ENCODE measurements around the gene CXXC4.
A peak's percentile ranks its signal among the peaks of the same experiment; 100 is the strongest.

CXXC4 gene

GRCh38 chr4:104494822-104495559 lies at the start of gene CXXC4:
Gene CXXC4 (minus strand): TSS chr4:104494894. CDS start chr4:104491802, 3,092 bp downstream.
- DNase-seq, result peak; percentile 91

- DNase-seq, result no peak
Observed at GRCh38 chr4:104533156-104533555, 38.5 kb upstream of the CXXC4 start.

- DNase-seq, result no peak
Observed at GRCh38 chr4:104532677-104533076, 38.0 kb upstream of the CXXC4 start.

- DNase-seq, result no peak
Observed at GRCh38 chr4:104531390-104531789, 36.7 kb upstream of the CXXC4 start.

GRCh38 chr4:104530426-104530825 lies 35.7 kb upstream of the CXXC4 start:
- no peak for DNase-seq

- DNase-seq, result no peak
Observed at GRCh38 chr4:104524591-104524990, 29.9 kb upstream of the CXXC4 start.

- DNase-seq, result no peak
Observed at GRCh38 chr4:104524026-104524425, 29.3 kb upstream of the CXXC4 start.

GRCh38 chr4:104519588-104519987 lies 24.9 kb upstream of the CXXC4 start:
- DNase-seq, result no peak

GRCh38 chr4:104516884-104517283 lies 22.2 kb upstream of the CXXC4 start:
- DNase-seq, result no peak

GRCh38 chr4:104508224-104508623 lies 13.5 kb upstream of the CXXC4 start:
- no peak for DNase-seq

GRCh38 chr4:104507112-104507511 lies 12.4 kb upstream of the CXXC4 start:
- DNase-seq, result no peak

GRCh38 chr4:104504536-104504935 lies 9.8 kb upstream of the CXXC4 start:
- DNase-seq, result no peak

- DNase-seq, result no peak
Observed at GRCh38 chr4:104502471-104502870, 7.8 kb upstream of the CXXC4 start.

GRCh38 chr4:104501290-104501689 lies 6.6 kb upstream of the CXXC4 start:
- DNase-seq, result peak; percentile 57

- no peak for DNase-seq
Observed at GRCh38 chr4:104500442-104500841, 5.7 kb upstream of the CXXC4 start.

- DNase-seq, result peak; percentile 36
Observed at GRCh38 chr4:104494185-104494584, 509 bp downstream of the CXXC4 start.

- no peak for DNase-seq
Observed at GRCh38 chr4:104493081-104493831, 1.4 kb downstream of the CXXC4 start.

GRCh38 chr4:104492183-104492771 lies 2.4 kb downstream of the CXXC4 start:
- peak; percentile 72 for DNase-seq

- no peak for DNase-seq
Observed at GRCh38 chr4:104491481-104492182, 3.1 kb downstream of the CXXC4 start.

- peak; percentile 91 for DNase-seq
Observed at GRCh38 chr4:104490770-104491480, 3.8 kb downstream of the CXXC4 start.

GRCh38 chr4:104490096-104490769 lies 4.5 kb downstream of the CXXC4 start:
- DNase-seq, result peak; percentile 33

- no peak for DNase-seq
Observed at GRCh38 chr4:104489731-104490095, 5.0 kb downstream of the CXXC4 start.

Measured in NCI-H748 treated with DMSO at 0.1 percent for 48 hours (cell line).